GM19239 (cell line): ENCODE data around the gene ZCCHC7.

ENCODE experiments used
- DNase-seq: peaks from one replicate; pipeline ENCODE4 v3.0.0; 2011; ENCODE audit warnings: low spot score; ENCODE audit not compliant: insufficient read length
- FAIRE-seq: peaks from 2 replicates; lab custom pipeline; 2011; peaks lifted over from hg19 to GRCh38; lab: Jason Lieb, UNC

Gene ZCCHC7

DNA sequence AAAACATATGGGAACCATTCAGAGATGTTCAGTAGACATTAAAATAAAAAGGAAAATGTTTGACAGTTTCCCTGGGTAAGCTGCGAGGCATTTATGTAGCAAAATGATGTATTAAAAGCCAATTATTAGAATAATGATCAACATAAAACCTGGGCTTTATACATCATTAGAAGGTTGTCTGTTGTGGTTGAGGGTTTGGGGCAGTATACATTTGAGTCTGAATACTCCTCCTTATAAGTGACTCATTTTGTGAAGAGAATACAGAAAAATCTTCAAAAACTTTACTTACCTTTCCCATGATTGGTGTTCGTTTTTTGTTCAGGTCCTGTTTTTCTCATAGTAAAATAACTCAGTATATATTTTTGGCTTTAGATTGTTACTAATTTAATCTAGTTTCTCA lies 119.5 kb downstream of the ZCCHC7 start:
- FAIRE-seq (peak; percentile 92), DNase-seq (no peak)

DNA sequence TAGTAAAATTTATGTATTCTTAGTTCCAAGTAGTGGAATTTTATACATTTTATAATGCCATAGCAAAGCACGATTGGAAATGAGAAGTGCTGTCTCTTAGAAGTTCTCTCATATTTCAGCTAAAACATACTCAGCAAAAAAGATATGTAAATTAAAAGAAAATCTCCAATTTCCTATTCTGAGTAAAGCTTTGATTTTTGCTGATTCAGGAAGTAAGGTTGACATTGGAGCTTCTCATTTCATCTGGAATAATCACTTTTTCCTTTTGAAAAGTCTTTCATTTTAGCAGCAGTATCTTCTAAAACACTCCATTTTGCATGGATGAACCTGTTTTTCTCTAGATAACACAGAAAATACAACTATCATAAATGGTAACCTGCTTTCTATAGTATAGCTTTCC lies 121.0 kb downstream of the ZCCHC7 start:
- FAIRE-seq (peak; percentile 78), DNase-seq (no peak)

DNA sequence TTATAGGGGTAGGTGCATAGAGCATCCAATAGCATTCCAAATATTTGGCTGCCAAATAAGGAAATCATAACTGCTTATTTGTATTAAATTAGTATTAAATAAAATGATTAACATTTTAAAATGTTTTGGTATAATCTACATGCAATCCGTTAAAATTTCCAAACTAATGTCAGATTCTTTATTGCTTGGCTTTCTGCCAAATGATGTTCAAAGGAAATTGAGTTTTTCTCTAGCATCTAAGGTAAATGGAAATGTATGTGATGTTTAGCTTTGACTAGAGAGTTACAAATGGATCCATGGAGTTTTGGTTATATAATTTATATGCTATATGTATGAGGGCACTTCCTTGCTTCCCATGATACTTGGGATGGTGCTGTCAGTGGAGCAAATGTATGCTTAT lies 121.7 kb downstream of the ZCCHC7 start:
- FAIRE-seq, result no peak

DNA sequence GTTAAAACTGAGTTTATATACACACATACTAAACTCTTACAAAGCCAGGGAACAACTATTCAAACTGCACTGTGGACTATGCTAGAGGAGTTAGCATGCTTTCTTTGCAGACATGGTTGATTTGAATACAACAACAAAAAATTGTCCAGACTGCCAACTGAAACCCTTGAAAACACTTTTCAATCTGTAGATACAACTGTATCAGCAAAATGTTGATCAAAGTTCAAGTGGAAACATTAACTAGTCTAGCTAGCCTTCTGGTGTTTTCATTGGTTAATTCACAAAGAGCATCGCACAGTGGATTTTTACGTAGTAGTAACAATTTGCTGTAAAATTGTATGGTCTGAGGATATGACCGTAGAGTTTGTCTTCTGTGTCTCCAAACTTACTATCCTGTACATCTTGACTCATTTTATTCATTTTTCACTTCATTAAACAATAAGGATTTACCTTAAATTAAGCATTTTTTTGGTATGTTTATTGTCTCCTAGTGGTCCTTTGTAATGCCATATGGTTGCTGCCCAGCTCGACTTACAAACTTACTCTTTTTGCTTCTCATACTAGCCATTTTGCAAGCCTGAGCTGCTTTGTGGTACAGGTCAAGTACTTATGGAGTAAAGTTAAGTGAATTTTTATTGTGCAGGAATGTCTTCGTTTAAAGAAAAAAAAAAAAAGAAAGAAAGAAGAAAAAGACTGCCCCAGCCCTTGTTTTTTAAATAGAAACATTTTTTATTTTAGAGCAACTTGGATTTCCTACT lies 123.4 kb downstream of the ZCCHC7 start:
- FAIRE-seq, result peak; percentile 63
- no peak for DNase-seq

More for the DNA sequence above, 121.7 kb downstream of the ZCCHC7 start:
- no peak for DNase-seq

DNA sequence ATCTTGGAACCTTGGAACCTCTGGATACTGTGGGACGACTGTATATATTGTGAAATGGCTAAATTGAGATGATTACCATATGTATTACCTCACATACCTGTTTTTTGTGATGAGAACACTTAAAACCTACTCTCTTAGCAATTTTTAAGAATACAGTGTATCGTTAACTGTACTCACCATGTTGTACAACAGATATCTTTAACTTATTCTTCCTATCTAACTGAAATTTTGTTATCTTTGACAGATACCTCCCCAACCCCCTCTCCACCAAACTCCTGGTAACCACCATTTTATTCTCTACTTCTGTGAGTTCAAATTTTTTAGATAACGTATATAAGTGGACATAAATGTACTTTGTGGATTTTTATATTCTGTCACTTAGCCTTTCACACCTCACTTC lies 126.5 kb downstream of the ZCCHC7 start:
- FAIRE-seq (no peak), DNase-seq (no peak)

DNA sequence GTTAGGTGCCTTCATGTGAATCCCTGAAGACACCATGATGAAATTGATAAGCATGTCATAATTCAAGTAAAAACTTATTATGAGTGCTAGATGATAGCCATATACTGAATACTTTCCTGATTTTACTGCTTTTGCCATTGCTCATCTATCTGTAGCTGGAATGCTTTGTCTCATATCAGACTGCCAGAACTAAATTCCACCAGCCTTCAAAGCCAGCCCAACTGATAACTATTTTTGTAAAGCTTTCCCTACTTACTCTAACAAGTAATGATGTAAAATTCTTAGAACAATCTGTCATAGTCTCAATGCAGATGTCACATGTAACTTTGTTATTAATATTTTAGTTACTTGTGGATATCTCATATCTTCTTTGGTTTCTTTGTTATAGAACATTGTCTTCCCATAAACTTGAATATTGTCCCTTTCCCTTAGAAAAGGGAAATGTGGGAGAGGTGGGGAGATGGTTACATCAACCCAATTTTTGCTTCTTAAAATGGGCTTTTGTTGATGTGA lies 128.3 kb downstream of the ZCCHC7 start:
- no peak for DNase-seq
- FAIRE-seq, result peak; percentile 23

DNA sequence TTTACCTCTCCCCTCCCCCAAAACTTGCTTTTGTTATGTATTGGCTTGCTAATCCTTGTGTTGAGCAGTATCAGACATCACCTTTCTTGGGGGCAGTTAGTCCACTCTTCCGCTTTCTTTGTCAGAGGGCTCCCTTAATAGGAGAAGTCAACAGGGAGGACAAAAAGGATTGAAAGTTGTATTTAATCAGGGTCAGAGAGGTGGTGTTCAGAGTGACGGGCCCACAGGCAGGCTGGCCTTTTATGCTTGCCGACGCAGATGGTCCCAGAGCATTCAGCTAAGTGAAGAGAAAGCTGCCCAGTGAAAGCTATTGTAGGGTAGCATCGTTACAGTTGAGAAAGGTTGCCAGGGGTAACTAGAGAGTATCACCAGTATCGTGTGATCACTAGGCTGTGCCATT lies 131.1 kb downstream of the ZCCHC7 start:
- DNase-seq (no peak), FAIRE-seq (peak; percentile 28)

DNA sequence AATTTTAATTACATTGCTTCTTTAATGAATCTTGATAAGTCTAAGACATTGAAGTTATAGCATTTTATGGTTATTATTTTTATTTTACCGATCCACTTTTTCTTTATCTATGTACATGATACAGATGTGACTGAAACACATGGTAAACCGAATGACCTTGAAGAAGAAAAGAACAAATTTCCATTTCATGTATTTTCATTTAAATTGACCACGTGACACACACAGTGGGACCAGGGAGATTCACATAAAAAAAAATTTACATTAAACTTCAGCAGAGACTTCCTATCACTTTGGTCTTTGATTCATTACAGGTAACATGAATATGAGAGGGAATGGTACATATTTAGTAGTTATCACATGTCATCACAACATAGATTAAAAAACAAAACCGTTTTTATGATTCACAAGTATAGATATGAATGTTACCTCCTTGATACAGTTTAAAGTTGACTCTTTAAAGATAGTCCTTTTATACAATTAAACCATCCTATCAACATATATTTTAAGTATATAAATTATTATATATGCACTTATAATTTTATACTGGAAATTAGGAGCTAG lies 133.1 kb downstream of the ZCCHC7 start:
- DNase-seq (no peak), FAIRE-seq (no peak)

DNA sequence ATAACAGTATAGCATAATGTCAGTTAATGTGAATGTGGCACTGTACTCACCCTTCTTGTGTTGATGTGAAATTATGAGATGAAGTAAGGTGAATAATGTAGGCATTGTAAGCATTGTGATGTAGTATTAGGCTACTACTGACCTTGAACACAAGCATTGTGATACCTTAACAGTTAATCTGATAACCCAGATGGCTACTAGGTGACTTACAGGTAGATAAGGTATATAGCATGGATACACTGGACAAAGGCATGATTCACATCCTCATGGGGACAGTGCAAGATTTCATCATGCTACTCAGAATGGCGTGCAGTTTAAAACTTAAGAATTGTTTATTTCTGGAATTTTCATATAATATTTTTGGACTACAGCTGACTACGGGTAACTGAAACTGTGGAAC lies 134.8 kb downstream of the ZCCHC7 start:
- no peak for FAIRE-seq
- no peak for DNase-seq

DNA sequence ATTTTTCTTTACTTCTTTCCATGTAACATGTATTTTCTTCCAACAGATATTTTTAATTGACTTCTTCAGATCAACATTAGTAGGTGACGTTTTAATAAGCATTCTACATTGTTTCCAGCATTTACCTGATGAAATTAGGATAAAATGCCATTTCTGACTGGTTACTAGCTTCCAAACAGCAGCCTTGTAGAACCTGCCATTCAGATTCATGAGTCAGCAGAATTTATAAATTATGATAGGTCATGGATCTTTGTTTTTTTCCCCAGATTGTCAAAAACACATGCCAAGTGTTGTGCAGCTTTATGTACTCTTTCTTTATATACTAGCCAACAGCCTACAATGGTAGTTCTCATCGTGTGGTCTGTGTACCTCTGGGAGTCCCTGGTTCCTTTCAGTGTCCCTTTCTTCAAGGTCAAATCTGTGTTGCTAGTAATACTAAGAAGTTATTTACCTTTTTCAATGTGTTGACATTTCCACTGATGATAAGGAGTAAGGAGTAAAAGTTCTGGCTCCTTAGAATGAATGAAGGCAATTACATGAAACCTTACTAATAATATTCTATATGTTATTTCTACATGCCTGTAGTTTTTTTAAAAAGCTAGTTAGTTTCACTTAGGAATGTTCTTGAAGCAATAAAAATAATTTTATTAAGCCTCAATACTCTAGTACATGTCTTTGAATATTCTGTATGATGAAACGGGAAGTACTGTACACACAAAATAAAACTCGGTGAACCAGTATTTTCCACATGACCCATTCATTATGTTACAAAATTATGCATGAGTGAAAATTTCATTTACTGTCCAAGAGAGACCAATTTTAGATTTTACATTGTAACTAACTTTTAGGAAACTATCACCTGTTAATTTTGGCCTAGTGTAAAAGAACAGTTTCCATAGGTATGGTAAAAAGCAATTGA lies 135.8 kb downstream of the ZCCHC7 start:
- FAIRE-seq, result peak; percentile 40
- DNase-seq, result no peak

DNA sequence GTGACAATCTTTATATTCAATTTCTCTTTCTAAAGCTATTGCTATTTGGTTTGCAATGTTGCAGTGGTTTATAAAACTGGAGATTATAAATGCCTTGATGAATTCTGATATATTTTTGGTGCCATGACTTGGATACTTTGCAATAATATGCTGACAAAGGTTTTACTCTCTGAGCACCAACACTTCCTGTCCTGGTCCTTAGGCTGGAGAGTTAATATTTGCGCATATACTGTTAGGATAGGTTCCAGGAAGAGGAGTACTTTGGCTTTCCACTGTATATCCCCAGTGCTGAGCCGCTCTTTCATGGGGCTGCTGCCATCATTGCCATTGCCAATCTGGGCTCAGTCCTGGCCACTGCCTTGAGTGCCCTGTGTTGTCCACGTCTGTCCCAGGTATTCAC lies 139.6 kb downstream of the ZCCHC7 start:
- DNase-seq (no peak), FAIRE-seq (peak; percentile 57)

DNA sequence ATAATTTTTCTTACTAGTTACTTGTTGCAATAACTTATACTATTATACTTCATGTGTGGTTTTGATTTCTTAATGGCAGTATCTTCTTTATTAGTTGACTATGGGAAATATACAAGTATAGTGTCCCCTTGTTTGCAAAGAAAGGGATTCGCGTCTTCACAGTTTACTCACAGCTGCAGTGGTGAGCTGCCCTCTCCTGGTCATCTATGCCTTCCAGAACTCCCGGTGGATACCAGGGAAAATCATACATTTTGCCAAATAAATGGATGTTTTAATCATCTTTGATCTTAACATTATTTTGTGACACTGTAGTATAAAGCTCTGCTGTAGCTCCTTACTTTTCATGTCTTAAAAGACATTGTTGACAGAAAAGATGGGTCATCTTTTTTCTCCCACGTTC lies 142.0 kb downstream of the ZCCHC7 start:
- FAIRE-seq, result no peak
- no peak for DNase-seq

DNA sequence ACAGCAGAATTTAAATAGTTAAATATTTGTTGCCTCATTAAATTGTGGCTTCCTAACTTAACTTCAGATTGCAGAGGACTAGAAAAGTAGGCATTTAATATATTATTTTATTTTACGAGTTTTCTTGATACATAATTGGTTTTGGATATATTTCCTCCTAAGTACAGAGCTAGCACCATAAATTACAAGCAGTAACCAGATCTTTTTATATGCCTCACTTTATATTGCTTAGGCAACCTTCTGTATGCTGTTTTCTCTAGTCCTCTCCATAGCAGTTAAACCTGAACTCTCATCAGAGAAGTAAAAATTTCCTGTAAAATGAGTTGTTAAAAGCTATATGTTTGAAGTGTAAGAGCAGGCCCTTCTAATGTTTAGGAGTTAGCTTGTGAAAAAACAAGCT lies 144.2 kb downstream of the ZCCHC7 start:
- FAIRE-seq (no peak), DNase-seq (no peak)

DNA sequence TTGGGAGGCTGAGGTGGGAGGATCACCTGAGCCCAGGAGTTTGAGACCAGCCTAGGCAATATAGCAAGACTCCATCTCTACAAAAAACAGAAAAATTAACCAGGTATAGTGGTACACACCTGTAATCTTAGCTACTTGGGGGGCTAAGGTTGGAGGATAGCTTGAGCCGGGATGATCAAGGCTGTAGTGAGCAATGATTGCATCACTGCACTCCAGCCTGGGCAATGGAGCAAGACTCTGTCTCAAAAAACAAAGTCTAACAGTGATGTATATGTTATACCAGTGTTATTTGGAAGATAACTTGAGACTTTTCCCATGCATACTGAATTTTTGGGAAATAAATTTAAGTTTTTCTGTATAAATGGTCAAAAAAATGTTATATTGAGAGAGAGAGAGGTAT lies 146.3 kb downstream of the ZCCHC7 start:
- no peak for DNase-seq
- no peak for FAIRE-seq

DNA sequence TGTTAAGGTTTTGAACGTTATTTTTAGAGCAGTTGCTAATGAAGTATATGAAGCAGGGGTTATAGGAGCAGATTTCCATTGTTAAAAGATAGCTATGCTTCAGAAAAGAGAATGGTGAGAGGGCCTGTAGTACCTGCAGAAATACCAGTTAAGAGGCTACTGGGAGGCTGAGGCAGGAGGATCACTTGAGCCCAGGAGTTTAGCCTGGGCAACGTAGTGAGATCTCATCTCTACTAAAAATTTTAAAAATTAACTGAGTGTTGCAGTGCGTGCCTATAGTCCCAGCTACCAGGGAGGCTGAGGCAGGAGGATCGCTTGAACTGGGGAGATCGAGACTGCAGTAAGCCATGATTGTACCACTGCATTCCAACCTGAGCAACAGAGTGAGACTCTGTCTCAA lies 148.8 kb downstream of the ZCCHC7 start:
- DNase-seq (no peak), FAIRE-seq (no peak)

DNA sequence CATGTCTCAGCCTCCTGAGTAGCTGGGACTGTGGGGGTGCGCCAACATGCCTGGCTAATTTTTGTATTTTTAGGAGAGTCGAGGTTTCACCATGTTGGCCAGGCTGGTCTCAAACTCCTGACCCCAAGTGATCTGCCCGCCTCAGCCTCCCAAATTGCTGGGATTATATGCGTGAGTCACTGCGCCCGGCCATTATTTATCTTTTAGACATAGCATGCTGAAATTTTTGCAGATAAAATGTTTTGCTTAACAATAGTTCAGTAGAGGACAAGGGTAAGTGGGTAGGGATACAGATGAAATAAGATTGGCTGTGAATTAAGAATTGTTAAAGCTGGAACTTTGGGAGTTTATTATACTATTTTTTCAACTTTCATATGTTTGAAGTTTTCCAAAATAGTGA lies 151.3 kb downstream of the ZCCHC7 start:
- FAIRE-seq (no peak), DNase-seq (no peak)

DNA sequence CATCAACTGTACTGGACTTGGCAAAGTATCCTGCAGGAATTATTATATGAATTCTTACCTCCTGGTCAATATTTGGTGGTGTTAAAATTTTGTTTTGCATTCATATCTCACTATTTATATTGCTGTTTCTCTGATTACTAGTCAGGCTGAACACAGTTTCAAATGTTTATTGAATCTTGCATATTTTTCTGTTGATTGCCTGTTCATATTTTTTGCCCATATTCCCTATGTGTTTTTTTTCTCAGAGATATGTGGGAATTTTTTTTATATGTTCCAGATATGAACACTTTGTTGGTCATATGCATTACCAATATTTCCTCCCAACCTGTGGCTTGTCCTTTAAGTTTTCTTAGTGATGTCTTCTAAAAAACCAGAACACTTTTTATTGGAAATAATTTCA lies 153.2 kb downstream of the ZCCHC7 start:
- no peak for DNase-seq
- FAIRE-seq, result no peak

DNA sequence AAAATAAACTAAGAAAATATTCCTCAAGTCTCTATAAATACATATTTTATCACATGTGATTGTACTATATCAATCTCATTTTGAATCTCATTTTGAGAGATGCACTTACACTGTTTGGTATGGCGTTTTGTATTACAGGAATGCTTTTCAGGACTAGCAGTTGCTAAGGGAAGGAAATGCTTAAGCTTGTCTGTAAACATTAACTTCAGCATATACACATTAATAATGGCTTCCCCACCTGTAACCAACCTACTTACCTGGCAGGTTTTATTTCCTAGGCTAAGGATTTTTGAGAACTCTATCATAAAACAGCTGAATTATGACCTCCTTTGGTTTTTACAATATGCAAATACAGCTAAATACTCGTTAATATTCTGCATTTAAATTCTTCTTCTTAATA lies 161.2 kb downstream of the ZCCHC7 start:
- no peak for DNase-seq
- peak; percentile 93 for FAIRE-seq

DNA sequence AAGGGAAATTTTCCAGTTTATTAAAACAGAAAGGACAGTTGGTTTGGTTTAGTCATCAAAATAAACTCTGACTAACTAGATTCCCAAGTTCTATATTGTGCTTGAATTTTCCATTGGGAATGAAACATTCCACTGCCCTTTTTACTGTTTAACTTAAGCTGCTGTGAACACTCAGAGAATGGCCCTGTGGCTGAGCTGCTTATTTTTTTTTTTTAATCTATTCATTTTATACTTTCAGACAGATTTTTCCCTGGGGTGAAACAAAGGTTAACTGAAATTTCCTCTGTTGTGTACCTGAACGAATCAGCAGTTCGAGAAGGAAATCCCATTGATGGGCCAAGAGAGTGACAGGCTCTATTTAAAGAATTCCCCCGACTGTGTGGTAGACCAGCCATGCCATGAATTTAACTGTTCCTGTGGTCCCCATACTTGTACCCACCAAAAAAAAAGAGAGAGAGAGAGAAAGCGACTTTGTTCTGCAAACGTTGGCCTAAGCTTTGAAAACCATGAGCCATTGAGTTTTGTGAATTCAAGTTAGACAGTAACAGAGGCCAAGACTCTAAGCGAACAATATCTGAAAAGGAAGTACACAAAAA lies 163.5 kb downstream of the ZCCHC7 start:
- DNase-seq (no peak), FAIRE-seq (peak; percentile 88)

DNA sequence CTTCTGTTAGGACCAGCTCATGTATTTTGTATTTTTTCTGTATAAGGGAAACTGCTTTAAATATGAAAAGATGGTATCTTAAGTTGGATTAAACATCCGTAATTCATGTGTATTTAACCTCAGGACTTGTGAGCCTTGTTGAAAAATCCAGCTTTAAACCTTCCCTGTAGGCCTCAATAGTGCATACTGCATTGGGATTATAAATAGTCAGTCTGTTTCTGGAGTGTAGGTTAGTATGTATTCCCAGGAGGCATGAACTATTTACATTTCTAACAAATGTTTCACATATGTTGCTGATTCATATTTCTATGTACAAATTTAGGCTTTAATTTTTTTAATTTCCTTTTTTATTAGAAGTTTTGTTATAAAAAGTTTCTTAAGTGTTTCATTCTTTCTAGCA lies 164.3 kb downstream of the ZCCHC7 start:
- FAIRE-seq (peak; percentile 78), DNase-seq (no peak)
